ENCODE measurements around the gene MAD2L2.

The MAD2L2 gene

DNA sequence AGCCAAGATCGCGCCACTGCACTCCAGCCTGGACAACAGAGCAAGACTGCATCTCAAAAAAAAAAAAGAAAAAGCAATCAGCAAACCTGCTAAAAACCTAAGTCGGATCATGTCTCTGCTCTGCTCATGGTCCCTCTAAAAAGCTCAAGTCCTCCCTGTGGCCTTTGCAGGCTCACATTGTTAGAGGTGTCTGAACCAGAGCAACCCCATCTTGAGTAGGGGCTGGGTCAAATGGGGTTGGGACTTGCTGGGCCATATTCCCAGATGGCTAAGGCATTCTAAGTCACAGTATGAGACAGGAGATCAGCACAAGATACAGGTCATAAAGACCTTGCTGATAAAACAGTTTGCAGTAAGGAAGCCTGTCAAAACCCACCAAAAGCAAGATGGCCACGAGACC lies 7.6 kb upstream of the MAD2L2 start:
- H3K4me3 ChIP-seq: no peak overlapping the region
- no peak overlapping the region for H3K27ac ChIP-seq

DNA sequence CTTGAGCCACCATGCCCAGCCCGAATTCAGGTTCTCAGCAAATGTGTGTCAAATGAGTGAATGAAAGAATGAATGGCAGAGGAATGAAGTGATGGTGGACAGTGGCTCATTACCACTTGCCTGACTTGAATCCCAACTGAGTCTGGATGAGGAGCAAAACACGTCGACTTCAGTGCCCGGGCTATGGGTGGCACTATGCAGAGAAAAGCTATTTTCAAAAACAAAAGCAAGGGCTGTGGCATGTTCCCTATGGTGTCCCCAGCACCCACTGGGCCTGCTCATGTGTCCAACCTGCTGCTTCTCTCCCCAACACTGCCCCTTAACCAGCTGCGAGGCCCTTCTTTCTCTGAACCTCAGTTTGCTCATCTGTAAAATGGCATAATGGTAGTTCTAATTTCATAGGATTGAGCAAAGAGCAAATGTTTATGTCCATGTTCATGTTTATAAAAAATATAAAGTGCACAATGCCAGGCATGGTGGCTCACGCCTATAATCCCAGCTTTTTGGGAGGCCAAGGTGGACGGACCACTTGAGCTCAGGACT lies 4.3 kb upstream of the MAD2L2 start:
- Histone ChIP-seq H3K4me3 (no peak overlapping the region), H3K27ac (no peak overlapping the region)

DNA sequence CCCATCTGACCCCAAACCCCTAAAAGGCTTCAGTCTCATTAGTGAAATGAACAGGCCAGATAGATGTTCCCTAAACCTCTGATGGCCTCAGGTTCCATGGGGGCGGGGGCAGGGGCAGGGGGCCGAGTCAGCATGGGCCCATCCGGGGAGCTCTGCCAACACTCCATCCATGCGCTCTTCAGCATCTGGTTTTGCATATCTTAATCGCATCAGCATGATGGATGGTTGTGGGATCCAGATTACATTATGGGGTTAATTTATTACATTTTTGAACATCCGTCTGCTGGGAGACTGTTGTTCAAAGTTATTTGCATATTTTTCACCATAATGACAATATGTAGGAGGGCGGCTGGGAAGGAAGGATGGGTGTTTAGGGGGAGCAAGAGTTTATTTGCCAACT lies 3.1 kb upstream of the MAD2L2 start:
- no peak overlapping the region for H3K4me3 ChIP-seq
- no peak overlapping the region for H3K27ac ChIP-seq

DNA sequence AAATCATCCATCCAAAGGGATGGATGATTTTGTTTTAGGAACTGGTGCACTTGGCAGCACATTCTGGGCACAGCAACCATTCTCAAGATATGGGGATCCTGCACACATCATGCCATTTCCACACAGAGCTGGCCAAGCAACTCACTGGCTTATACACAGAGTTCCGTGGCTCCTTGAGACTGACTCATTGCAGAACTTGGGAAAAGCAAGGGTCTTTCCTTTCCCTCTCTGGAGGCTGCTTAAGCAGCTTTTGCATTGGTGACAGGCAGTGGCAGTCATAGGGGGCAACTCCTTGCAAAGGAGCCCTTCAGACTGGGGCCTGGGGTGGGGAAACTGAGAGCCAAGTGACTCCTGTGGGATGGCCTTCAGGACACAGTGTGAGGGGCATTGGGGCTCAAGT lies 1.9 kb upstream of the MAD2L2 start:
- H3K4me3 ChIP-seq: no peak overlapping the region

DNA sequence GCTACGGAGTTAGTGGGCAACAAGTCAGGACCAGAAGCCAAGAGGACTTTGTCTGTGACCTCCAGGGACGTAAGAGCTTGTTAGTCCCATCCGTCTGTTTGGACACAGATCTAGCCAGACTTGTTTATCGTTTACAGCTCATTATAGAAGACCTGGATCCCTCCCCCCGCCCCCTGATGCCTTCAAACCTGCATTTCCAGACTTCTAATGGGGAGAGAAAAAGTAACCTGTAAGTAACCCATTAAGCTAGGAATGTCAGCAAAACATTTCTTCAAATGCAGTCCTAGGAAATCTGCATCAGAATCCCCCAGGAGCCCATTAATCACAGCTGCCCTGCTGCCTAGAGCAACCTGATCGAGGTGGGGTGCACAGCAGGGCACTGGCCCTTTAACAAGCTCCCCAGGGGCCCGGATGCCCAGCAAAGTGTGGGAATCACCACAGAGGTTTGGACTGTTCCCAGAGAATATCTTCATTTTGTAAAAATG lies 1.4 kb upstream of the MAD2L2 start:
- Histone ChIP-seq H3K27ac (peak overlapping the region in 3 of 21 experiments; percentile 87 to 95 (median 95)), H3K4me3 (no peak overlapping the region)

More for the DNA sequence above, 1.9 kb upstream of the MAD2L2 start:
- no peak overlapping the region for H3K27ac ChIP-seq

DNA sequence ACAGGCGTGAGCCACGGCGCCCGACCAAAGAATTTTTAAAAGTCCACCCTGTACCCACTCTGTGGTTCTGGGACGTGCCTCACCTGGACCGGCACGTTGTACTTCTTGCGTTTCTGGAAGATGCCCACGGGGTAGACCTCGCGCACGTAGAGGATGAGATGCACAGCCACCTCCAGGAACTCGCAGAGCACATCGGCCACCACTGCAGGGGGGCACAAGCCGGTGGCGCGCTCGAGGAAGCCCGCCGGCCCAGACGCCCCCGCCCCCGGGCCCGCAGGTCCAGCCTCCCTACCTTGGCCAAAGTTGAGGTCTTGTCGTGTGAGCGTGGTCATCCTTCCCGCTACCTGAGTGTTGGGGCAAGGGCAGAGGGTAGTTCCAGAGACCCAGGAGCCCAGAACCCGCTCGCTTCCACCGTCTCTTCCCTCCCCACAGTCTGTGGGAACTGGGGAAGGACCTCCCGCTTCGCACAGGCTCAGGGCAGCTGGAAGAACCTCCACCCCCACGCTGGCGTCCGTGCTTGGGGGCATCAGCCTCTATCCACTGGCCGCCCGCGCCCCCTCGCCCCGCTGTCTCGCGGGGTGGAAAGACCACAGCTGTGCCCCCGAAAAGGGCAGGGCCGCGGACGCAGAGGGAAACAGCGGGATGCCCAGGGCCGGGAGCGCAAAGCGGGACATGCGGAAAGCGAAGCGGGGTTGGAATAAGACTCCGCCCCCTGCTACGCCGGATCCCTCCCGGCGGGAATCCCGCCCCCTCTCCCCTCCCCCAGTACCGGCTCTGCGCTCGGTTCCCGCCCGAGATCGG lies 478 bp downstream of the MAD2L2 start:
- peak overlapping the region; percentile 76 to 95 (median 83) for H3K4me3 ChIP-seq
- peak overlapping the region; percentile 66 to 95 (median 88) for H3K27ac ChIP-seq

DNA sequence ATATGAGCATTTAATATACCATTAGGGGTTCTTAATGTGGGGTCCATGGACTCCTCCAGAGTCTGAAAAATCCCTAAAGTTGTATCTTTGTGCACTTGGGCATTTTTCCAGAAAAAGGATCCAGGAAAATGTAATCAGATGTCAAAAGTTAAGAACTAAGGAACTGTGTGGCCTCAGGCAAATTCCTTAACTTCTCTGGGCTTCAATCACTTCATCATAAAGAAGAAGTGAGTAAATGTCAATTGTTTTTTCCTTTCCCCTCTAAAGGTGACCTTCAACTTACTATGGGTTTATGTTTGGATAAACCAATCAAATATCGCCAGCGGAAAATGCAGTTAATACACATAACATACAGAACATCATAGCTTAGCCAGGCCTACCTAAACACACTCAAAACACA lies 2.5 kb downstream of the MAD2L2 start:
- H3K27ac ChIP-seq: no peak overlapping the region

DNA sequence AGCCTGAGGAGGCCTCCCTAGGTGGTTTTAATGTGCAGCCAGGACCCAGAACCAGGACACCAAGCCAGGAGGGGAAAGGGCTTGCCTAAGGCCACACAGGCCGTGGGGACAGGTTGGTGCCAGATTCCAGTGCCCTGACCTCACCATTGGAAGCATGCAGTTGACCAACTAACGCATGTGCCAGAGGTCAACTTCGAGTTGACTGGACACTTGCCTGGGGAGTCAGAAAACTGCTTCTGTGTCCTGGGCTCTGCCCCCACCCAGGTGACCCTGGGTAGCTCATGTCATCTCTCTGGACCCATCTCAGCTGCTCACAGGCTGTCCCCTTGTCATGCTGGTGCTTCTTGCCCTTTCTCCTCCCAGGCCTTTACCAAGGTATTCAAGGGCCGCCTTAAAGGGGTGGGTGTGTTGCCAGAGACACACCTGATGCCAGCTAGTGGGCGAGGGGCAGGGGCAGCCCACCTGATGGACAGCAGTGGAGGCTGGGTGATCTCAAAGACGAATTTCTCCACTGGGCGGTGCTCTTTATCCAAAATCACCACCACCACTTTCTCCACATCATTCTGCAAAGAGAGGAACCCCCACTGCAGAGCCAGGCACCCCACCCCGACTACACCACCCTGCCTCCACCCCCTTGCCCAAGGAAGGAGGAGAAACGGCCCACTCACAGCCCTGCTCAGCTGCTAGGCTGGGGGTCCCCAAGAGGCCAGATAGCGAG lies 4.4 kb downstream of the MAD2L2 start:
- Histone ChIP-seq H3K4me3 (no peak overlapping the region), H3K27ac (no peak overlapping the region)

More for the DNA sequence above, 2.5 kb downstream of the MAD2L2 start:
- H3K4me3 ChIP-seq: no peak overlapping the region

DNA sequence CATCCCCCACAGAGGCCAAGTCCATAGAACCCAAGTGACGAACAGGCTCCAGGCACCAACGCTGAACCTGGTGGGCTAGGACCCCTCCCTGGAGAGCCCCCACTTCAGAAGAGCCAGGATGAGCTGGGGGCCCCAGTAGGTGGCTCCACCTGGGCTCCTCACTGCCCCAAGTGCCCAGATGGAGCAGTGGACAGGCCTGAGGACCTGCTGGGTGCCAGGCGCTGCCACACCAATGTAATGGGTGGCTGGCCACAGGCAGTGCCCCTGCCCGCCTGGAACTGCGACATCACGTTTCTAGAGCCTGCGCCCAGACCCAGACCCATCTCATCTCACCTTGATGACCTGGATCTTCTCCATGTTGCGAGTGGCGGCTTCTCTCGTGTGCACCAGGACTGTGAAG lies 5.6 kb downstream of the MAD2L2 start:
- H3K27ac ChIP-seq: no peak overlapping the region
- H3K4me3 ChIP-seq: no peak overlapping the region

DNA sequence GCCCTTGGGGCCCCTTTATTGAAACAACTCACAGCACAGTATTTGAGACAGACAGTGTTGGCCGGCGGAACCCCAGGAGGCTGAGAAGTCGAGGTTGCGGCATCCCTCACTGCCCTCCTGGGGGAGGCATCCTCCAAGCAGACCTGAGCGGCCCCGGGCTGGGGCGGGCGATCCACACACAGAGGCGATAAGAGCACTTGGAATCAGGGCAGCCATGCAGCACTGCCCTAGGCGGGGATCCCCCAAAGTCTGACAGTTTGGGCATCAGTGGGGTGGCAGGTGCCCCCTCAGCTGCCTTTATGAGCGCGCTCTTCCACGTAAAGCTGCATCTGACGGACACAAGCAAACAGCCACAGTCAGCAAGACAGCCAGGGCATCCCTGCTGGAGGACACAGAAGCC lies 6.5 kb downstream of the MAD2L2 start:
- no peak overlapping the region for H3K4me3 ChIP-seq
- no peak overlapping the region for H3K27ac ChIP-seq

DNA sequence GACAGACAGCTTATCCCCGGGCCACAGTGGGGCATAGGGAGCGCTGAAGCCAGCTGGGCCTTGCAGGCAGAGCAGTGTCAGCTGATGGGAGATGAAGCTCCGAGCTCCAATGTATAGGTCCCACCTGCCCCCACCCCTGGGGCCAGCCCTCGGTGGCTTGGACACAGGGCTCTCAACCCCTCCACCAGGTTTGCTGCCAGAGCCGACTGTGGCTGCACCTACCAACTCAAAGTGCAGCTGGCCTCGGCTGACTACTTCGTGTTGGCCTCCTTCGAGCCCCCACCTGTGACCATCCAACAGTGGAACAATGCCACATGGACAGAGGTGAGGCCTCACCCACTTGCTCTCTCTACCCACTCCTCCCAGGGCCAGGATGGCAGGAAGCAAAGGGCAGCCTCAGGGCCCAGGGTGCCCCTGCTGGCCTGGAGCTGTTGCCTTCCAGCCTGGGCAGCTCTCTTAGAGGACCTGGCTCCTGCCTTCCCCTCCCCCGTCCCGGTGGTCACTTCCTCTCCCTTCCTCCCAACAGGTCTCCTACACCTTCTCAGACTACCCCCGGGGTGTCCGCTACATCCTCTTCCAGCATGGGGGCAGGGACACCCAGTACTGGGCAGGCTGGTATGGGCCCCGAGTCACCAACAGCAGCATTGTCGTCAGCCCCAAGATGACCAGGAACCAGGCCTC lies 7.7 kb downstream of the MAD2L2 start:
- no peak overlapping the region for H3K27ac ChIP-seq
- no peak overlapping the region for H3K4me3 ChIP-seq

DNA sequence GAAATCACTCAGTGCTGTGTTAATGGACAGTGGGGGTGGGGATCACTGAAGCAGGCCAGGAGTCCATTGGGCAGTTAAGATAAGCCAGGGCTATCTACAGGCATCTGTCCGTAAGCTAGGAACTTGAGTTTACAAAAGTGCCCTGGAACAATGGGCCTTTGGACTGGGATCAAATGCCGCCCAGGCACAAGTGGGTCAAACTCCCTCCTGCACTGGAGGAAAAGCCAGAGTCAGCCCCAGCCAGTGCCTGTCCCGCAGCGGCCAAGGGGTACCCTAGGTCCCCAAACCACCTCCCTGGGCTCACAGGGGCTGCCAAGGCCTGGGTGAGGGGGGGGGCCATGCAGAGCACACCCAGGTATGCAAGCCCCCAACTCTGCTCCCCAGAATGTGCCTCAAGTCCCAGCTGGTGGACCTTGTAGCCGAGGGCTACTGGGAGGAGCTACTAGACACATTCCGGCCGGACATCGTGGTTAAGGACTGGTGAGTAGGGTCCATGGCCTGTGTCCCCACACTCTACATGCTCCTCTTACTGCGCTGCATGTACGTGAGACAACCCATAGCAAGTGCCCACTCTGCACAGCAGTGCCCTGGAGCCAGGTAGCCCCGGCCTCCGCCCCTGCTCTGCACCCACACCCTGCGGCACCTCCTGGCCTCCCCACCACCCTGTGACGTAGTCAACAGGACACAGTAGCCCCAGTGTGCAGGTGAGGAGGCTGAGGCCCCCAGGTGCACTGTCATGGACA lies 9.2 kb downstream of the MAD2L2 start:
- peak overlapping the region in 1 of 21 experiments; percentile 21 for H3K27ac ChIP-seq

DNA sequence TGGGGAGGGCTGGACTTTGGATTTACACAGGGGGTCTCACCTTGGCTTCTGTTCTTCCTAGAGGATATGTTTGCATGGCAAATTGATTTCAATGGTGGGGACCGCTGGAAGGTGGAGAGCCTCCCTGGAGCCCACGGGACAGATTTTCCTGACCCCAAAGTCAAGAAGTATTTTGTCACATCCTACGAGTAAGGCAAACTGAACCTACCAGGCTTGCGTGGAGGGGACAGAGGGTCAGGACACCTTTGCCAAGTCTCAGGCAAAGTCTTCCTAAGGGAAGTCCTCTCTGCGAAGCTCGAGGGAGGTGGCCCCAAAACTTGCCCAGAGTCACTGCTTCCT lies 9.8 kb downstream of the MAD2L2 start:
- Histone ChIP-seq H3K4me3 (no peak overlapping the region), H3K27ac (peak overlapping the region in 1 of 21 experiments; percentile 77)

More for the DNA sequence above, 9.2 kb downstream of the MAD2L2 start:
- no peak overlapping the region for H3K4me3 ChIP-seq

DNA sequence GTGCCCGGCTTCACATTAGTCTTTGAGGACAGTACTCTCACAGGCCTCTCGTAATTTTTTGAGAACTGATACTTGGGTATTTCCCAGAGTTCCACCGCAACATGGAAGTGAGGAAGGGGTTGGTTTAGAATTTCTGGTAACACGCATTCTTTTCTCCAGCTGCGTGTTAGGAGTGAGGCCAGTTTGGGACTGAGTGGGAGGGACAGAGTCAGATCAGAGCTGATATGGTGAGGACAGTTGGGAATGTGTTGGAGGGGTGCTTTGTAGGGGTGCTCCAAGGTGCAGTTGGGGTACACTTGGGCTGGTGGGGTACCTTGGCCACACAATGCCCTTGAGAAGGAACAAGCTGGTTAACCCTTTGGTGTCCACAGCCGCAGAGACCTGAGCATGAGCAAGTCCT lies 10.2 kb downstream of the MAD2L2 start:
- Histone ChIP-seq H3K4me3 (no peak overlapping the region), H3K27ac (peak overlapping the region in 1 of 21 experiments; percentile 77)

DNA sequence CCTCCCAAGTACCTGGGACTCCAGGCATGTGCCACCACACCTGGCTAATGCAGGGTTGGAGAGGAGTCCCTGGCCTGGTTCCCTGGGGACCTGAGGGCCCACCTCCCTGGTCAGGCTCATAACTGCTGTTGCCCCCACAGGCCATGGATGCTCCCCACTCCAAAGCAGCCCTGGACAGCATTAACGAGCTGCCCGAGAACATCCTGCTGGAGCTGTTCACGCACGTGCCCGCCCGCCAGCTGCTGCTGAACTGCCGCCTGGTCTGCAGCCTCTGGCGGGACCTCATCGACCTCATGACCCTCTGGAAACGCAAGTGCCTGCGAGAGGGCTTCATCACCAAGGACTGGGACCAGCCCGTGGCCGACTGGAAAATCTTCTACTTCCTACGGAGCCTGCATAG lies 12.4 kb downstream of the MAD2L2 start:
- Histone ChIP-seq H3K27ac (no peak overlapping the region), H3K4me3 (no peak overlapping the region)

DNA sequence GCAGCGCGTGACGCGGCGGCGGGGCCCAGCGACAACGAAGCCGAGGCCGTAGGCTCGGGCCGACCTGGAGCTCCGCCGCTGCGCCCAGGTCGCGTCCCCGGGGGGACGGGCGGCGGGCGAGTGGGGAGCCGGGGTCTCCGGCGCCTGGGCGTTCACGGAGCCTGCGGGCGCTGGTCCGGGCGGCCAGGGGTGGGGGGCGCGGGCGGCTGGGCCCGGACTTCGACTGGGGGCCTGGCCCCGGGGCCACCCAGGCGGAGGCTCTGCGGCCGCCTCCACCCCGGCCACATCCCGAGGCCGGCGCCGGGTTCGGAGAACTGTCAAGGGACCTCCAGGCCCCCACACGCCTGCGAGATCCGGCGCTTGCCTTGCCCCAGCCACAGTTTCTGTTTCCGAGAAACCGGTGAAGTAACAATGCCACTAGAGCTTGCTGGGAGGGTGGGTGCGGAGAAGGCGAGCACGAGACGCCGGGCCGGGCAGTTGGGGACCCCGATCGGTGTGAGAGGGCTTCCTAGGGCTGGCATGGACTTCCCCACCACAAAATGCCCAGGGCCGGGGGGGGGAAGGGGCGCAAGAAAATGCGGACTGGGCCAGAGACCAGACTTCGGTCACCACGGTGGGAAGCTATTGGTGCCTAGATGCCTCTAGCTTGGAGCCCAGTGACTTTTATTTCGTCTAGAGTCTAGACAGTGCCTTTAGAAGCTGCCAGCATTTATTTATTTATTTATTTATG lies 16.4 kb downstream of the MAD2L2 start:
- H3K27ac ChIP-seq: peak overlapping the region; percentile 65 to 97 (median 87)
- H3K4me3 ChIP-seq: peak overlapping the region; percentile 42 to 76 (median 58)

DNA sequence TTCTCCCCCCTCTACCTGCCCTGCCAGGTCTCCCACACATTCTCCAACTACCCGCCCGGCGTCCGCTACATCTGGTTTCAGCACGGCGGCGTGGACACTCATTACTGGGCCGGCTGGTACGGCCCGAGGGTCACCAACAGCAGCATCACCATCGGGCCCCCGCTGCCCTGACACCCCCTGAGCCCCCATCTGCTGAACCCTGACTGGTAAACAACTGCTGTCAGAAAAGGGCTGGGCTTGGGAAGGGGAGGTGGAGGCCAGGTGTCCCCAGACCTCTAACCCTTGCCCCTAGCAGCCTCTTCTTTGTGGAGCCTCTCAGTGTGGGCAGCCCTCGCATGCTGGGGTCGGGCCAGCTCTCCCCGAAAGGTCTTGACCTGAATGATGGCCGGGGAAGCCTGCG lies 19.8 kb downstream of the MAD2L2 start:
- Histone ChIP-seq H3K4me3 (no peak overlapping the region), H3K27ac (no peak overlapping the region)

DNA sequence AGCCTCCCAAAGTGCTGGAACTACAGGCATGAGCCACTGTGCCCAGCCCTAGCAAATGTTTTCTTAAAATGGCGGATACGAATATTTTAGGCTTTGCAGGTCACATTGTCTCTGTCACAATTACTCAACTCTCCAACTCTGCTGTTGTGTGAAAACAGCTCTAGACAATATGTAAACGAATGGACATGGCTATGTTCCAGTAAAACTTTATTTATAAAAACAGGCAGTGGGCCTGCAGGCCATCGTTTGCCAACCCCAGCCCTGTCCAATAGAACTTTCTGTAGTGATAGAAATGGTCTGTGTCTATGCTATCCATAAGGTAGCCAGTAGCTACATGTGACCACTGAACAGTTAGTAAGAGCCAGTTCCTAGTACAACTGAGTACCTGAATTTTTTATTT lies 21.2 kb downstream of the MAD2L2 start:
- Histone ChIP-seq H3K4me3 (no peak overlapping the region), H3K27ac (no peak overlapping the region)

DNA sequence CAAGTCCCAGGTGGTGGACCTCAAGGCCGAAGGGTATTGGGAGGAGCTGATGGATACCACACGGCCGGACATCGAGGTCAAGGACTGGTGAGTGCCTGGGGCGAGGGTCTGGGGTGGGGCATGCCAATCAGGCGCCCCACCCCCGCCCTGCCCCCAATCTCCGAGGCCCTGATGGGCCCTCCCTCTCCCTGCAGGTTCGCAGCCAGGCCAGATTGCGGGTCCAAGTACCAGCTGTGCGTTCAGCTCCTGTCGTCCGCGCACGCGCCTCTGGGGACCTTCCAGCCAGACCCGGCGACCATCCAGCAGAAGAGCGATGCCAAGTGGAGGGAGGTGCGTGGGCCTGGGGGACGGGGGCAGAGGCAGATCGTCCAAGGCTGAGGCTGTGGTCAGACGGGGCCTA lies 22.4 kb downstream of the MAD2L2 start:
- no peak overlapping the region for H3K4me3 ChIP-seq
- no peak overlapping the region for H3K27ac ChIP-seq

All from skin epidermis (tissue), 12 donors.